HEK293 (cell line): ENCODE data around the gene CHSY1.

Experiments
- CTCF ChIA-PET: fragments of 350-600 bp; formaldehyde crosslinking; extraction: SDS; loops from one replicate; lab custom pipeline; 2021; ENCODE audit warnings: antibody characterized with exemption; lab: Yijun Ruan, JAX
- POLR2A ChIA-PET: fragments of 300-600 bp; formaldehyde crosslinking; extraction: SDS; loops from one replicate; lab custom pipeline; 2020; ENCODE audit warnings: antibody characterized with exemption, inconsistent platforms; lab: Yijun Ruan, JAX
- H3K27ac ChIP-seq: fragments of 200-500 bp; sonication (Bioruptor generic); 2 replicates; pipeline ENCODE4 v1.5.1; 2014; ENCODE audit warnings: low read depth, low read length, control low read depth, inconsistent platforms; ENCODE audit errors: extremely low read depth
- H3K36me3 ChIP-seq, 2 experiments: fragments of 200-500 bp in 1 of 2; sonication (Bioruptor generic) in 1 of 2; 1 replicate in 1 of 2; 2 replicates in 1 of 2; pipeline ENCODE4 v1.5.1; 2014 to 2017; ENCODE audit warnings: inconsistent platforms in 2 of 2, low read length in 2 of 2; ENCODE audit not compliant: control insufficient read depth in 2 of 2, insufficient read depth in 1 of 2
- H3K4me1 ChIP-seq: fragments of 200-500 bp; sonication (Bioruptor generic); 2 replicates; pipeline ENCODE4 v1.5.1; 2014; ENCODE audit warnings: mild to moderate bottlenecking, low read length, inconsistent platforms; ENCODE audit not compliant: control insufficient read depth, insufficient read depth
- H3K4me3 ChIP-seq: 2 replicates; pipeline ENCODE4 v1.5.1; 2011; ENCODE audit warnings: low read depth, mild to moderate bottlenecking, control low read depth, low read length, moderate library complexity
- H3K9me3 ChIP-seq: fragments of 200-500 bp; sonication (Bioruptor generic); 2 replicates; pipeline ENCODE4 v1.5.1; 2014; ENCODE audit warnings: low read depth, low read length, inconsistent platforms; ENCODE audit not compliant: control insufficient read depth, insufficient read depth
- AEBP2 ChIP-seq: fragments of 450-650 bp; formaldehyde crosslinking; IDR thresholded peaks from 2 replicates; pipeline ENCODE4 v1.5.1; 2016; ENCODE audit warnings: missing biosample characterization, missing genetic modification characterization, borderline replicate concordance
- CTCF ChIP-seq: fragments of 450-650 bp; formaldehyde crosslinking; IDR thresholded peaks from 2 replicates; pipeline ENCODE4 v1.5.1; 2016; ENCODE audit warnings: missing biosample characterization, missing genetic modification characterization
- KLF1 ChIP-seq: fragments of 450-650 bp; formaldehyde crosslinking; IDR thresholded peaks from 2 replicates; pipeline ENCODE4 v1.5.1; 2016; ENCODE audit warnings: missing biosample characterization, missing genetic modification characterization
- KLF10 ChIP-seq: fragments of 450-650 bp; IDR thresholded peaks from 2 replicates; pipeline ENCODE4 v1.5.1; 2018; ENCODE audit warnings: missing biosample characterization, mild to moderate bottlenecking, missing genetic modification characterization
- ZBTB17 ChIP-seq: fragments of 450-650 bp; formaldehyde crosslinking; IDR thresholded peaks from 2 replicates; pipeline ENCODE4 v1.5.1; 2016; ENCODE audit warnings: missing biosample characterization, missing genetic modification characterization
- ZBTB44 ChIP-seq: fragments of 450-650 bp; IDR thresholded peaks from 2 replicates; pipeline ENCODE4 v1.5.1; 2018; ENCODE audit warnings: missing biosample characterization, mild to moderate bottlenecking, missing genetic modification characterization
- ZEB2 ChIP-seq: fragments of 450-650 bp; formaldehyde crosslinking; IDR thresholded peaks from 2 replicates; pipeline ENCODE4 v1.5.1; 2016; ENCODE audit warnings: missing biosample characterization, missing genetic modification characterization
- ZNF132 ChIP-seq: fragments of 450-650 bp; formaldehyde crosslinking; IDR thresholded peaks from 2 replicates; pipeline ENCODE4 v1.5.1; 2017; ENCODE audit warnings: missing biosample characterization, missing genetic modification characterization, borderline replicate concordance
- ZNF280C ChIP-seq: fragments of 450-650 bp; formaldehyde crosslinking; IDR thresholded peaks from 2 replicates; pipeline ENCODE4 v1.5.1; 2016; ENCODE audit warnings: missing biosample characterization, missing genetic modification characterization
- ZNF335 ChIP-seq: fragments of 450-650 bp; formaldehyde crosslinking; conservative IDR thresholded peaks from 2 replicates; pipeline ENCODE4 v1.5.1; 2016; ENCODE audit warnings: missing biosample characterization, missing genetic modification characterization
- ZNF366 ChIP-seq: fragments of 450-650 bp; formaldehyde crosslinking; conservative IDR thresholded peaks from 2 replicates; pipeline ENCODE4 v1.5.1; 2016; ENCODE audit warnings: missing biosample characterization, missing genetic modification characterization
- ZNF37A ChIP-seq: fragments of 450-650 bp; IDR thresholded peaks from 2 replicates; pipeline ENCODE4 v1.5.1; 2018; ENCODE audit warnings: missing biosample characterization, missing genetic modification characterization
- ZNF513 ChIP-seq: fragments of 450-650 bp; IDR thresholded peaks from 2 replicates; pipeline ENCODE4 v1.5.1; 2018; ENCODE audit warnings: missing biosample characterization, missing genetic modification characterization
- ZNF610 ChIP-seq: fragments of 450-650 bp; formaldehyde crosslinking; IDR thresholded peaks from 2 replicates; pipeline ENCODE4 v1.5.1; 2016; ENCODE audit warnings: missing biosample characterization, missing genetic modification characterization, borderline replicate concordance
- ZNF645 ChIP-seq: fragments of 450-650 bp; formaldehyde crosslinking; IDR thresholded peaks from 2 replicates; pipeline ENCODE4; 2016; ENCODE audit warnings: missing biosample characterization, missing genetic modification characterization
- ZNF660 ChIP-seq: fragments of 450-650 bp; IDR thresholded peaks from 2 replicates; pipeline ENCODE4 v1.5.1; 2018; ENCODE audit warnings: missing biosample characterization, mild to moderate bottlenecking, missing genetic modification characterization
- ZNF791 ChIP-seq: fragments of 450-650 bp; formaldehyde crosslinking; IDR thresholded peaks from 2 replicates; pipeline ENCODE4 v1.5.1; 2016; ENCODE audit warnings: missing biosample characterization, missing genetic modification characterization

Gene CHSY1

GRCh38 chr15:101277038-101277822 is 25.4 kb upstream of the CHSY1 start, which contains the start of gene SELENOS (continued):
- TF ChIP-seq ZBTB44 (tag by site-specific recombination) (no peak), ZEB2 (tag by site-specific recombination) (0 out of 2 replicates have a peak, but pooled peaks have one; percentile 17), ZNF37A (tag by site-specific recombination) (no peak), AEBP2 (tag by site-specific recombination) (no peak), ZNF366 (no peak)
- TF ChIP-seq, all 188 proteins: peak for 42

- Histone ChIP-seq H3K9me3 (no peaks in the 10 kb centered on the region), H3K4me3 (peak overlapping the region; percentile 60), H3K36me3 (peaks cover 57 to 60% of the 10 kb centered on the region in 2 experiments), H3K4me1 (no peaks in the 10 kb centered on the region), H3K27ac (peak overlapping the region; percentile 77)
- CTCF ChIA-PET = interaction anchor here (0.7 to 1.3 kb wide), 7 partner anchors 8 to 364 kb away, joined by 3 to 6 read pairs (median 4); no protein-coding TSS in a partner anchor
- POLR2A ChIA-PET = interaction anchor here (0.9 to 2.4 kb wide), 4 partner anchors 9 to 25 kb away, joined by 3 to 13 read pairs (median 6); partner anchors contain the start of genes CHSY1 and SNRPA1
- peak; percentile 85 for TF ChIP-seq ZNF335
- peak; percentile 80 for TF ChIP-seq ZBTB17 (tag by site-specific recombination)
- no peak for TF ChIP-seq ZNF132 (tag by site-specific recombination)
- peak; percentile 11; the same call in 1 of the 2 replicates for TF ChIP-seq CTCF (tag by site-specific recombination)
Measured at GRCh38 chr15:101276501-101277037, 24.7 kb upstream of the CHSY1 start.

- no peak overlapping the region for H3K27ac ChIP-seq
Measured at GRCh38 chr15:101275018-101275417, 23.2 kb upstream of the CHSY1 start.

GRCh38 chr15:101273534-101273933 is 21.7 kb upstream of the CHSY1 start:
- peaks cover 57 to 68% of the 10 kb centered on the region in 2 experiments for H3K36me3 ChIP-seq
- POLR2A ChIA-PET = interaction anchor here (1.3 kb wide), 1 partner anchor 21 kb away, joined by 7 read pairs; the partner anchor contains the start of gene CHSY1
- no peak overlapping the region for H3K4me3 ChIP-seq
- H3K9me3 ChIP-seq = no peaks in the 10 kb centered on the region
- H3K27ac ChIP-seq = no peak overlapping the region
- H3K4me1 ChIP-seq = no peaks in the 10 kb centered on the region
- CTCF ChIA-PET = interaction anchor here (0.7 to 1.5 kb wide), 7 partner anchors 15 to 368 kb away, joined by 3 to 5 read pairs (median 3); no protein-coding TSS in a partner anchor
- no peak for TF ChIP-seq ZNF791 (tag by site-specific recombination)
- no peak for TF ChIP-seq KLF1 (tag by site-specific recombination)
- no peak for TF ChIP-seq ZNF660 (tag by site-specific recombination)
- no peak for TF ChIP-seq ZNF280C
- no peak for TF ChIP-seq ZNF645
- no peak for TF ChIP-seq KLF10 (tag by site-specific recombination)
- no peak for TF ChIP-seq ZNF513 (tag by site-specific recombination)
- TF ChIP-seq ZNF335 = no peak

More at GRCh38 chr15:101275018-101275417, 23.2 kb upstream of the CHSY1 start:
- Histone ChIP-seq H3K4me1 (no peaks in the 10 kb centered on the region), H3K4me3 (no peak overlapping the region), H3K9me3 (no peaks in the 10 kb centered on the region)
- POLR2A ChIA-PET = interaction anchor here (2.4 kb wide), 1 partner anchor 20 kb away, joined by 9 read pairs; the partner anchor contains the start of gene SNRPA1
- CTCF ChIA-PET = interaction anchor here (0.7 to 1.2 kb wide), 5 partner anchors 14 to 267 kb away, joined by 3 to 4 read pairs (median 3); no protein-coding TSS in a partner anchor
- no peak for TF ChIP-seq ZNF610 (tag by site-specific recombination)
- TF ChIP-seq, all 188 proteins: peak for 0
- H3K36me3 ChIP-seq = peaks cover 56 to 58% of the 10 kb centered on the region in 2 experiments
